Neural cell (in vitro differentiated cells): ENCODE results near the gene ALDH2. TPM values are rescaled to one million over a fixed set of nuclear protein-coding genes. Genes with fewer than 3 reads are reported as not detected.

Experiments used
- H2AFZ ChIP-seq: fragments of 200-600, 300-800 bp; sonication (generic), shearing (Covaris generic); 2 replicates; pipeline ENCODE4 v1.6.0; 2014; ENCODE audit warnings: low read depth, mild to moderate bottlenecking, antibody characterized with exemption, low read length, moderate library complexity
- H3F3A ChIP-seq: fragments of 200-600 bp; shearing (Covaris generic); 2 replicates; pipeline ENCODE4 v1.6.1; 2016; ENCODE audit warnings: mild to moderate bottlenecking, moderate library complexity, mixed read lengths, antibody characterized with exemption, low read length; ENCODE audit not compliant: insufficient read depth, poor library complexity, severe bottlenecking
- H3K27ac ChIP-seq: fragments of 200-600, 300-800 bp; sonication (generic), shearing (Covaris generic); 2 replicates; pipeline ENCODE4 v1.5.1; 2014; ENCODE audit warnings: mild to moderate bottlenecking, low read length, moderate library complexity
- H3K27me3 ChIP-seq: fragments of 300-800, 200-600 bp; sonication (generic), shearing (Covaris generic); 2 replicates; pipeline ENCODE4 v1.6.0; 2014; ENCODE audit warnings: mild to moderate bottlenecking, low read depth, low read length, moderate library complexity; ENCODE audit not compliant: insufficient read depth
- H3K36me3 ChIP-seq: fragments of 300-800, 200-600 bp; sonication (generic), shearing (Covaris generic); 2 replicates; pipeline ENCODE4 v1.5.1; 2014; ENCODE audit warnings: mild to moderate bottlenecking, antibody characterized with exemption, low read length, moderate library complexity; ENCODE audit not compliant: insufficient read depth
- H3K4me2 ChIP-seq: fragments of 300-800, 200-600 bp; sonication (generic), shearing (Covaris generic); 2 replicates; pipeline ENCODE4 v1.6.0; 2014; ENCODE audit warnings: mild to moderate bottlenecking, low read length
- H3K4me3 ChIP-seq: fragments of 300-800, 200-600 bp; sonication (generic), shearing (Covaris generic); 2 replicates; pipeline ENCODE4 v1.5.1; 2014; ENCODE audit warnings: mild to moderate bottlenecking, low read length, moderate library complexity
- H3K79me2 ChIP-seq: fragments of 200-600 bp; shearing (Covaris generic); replicated peaks from 2 replicates; pipeline ENCODE4 v1.6.0; 2014; ENCODE audit warnings: mild to moderate bottlenecking, low read length, moderate library complexity; ENCODE audit not compliant: insufficient read depth
- H3K9ac ChIP-seq: fragments of 300-800, 200-600 bp; sonication (generic), shearing (Covaris generic); 2 replicates; pipeline ENCODE4 v1.6.1; 2016; ENCODE audit warnings: mild to moderate bottlenecking, low read length, mixed read lengths
- H3K9me2 ChIP-seq: fragments of 200-600 bp; shearing (Covaris generic); 2 replicates; pipeline ENCODE4 v1.6.1; 2016; ENCODE audit warnings: mild to moderate bottlenecking, low read length, mixed read lengths; ENCODE audit not compliant: insufficient read depth
- H3K9me3 ChIP-seq: fragments of 200-600, 300-800 bp; sonication (generic), shearing (Covaris generic); 2 replicates; pipeline ENCODE4 v1.6.1; 2016; ENCODE audit warnings: mild to moderate bottlenecking, mixed run types, low read length, moderate library complexity, mixed read lengths
- H4K20me1 ChIP-seq: fragments of 200-600 bp; shearing (Covaris generic); 2 replicates; pipeline ENCODE4 v1.6.1; 2016; ENCODE audit warnings: mild to moderate bottlenecking, mixed run types; ENCODE audit not compliant: insufficient read depth
- EP300 ChIP-seq: fragments of 450-650 bp; conservative IDR thresholded peaks from 2 replicates; pipeline ENCODE4 v1.6.1; 2014; ENCODE audit warnings: antibody characterized with exemption, mild to moderate bottlenecking, moderate library complexity; ENCODE audit not compliant: poor library complexity, severe bottlenecking
- EZH2 ChIP-seq: fragments of 200-600, 300-800 bp; shearing (Covaris generic), sonication (generic); IDR thresholded peaks from 2 replicates; pipeline ENCODE4 v1.6.1; 2014; ENCODE audit warnings: antibody characterized with exemption, low read length, borderline replicate concordance, mild to moderate bottlenecking; ENCODE audit not compliant: insufficient read depth, poor library complexity, severe bottlenecking
- MXI1 ChIP-seq: fragments of 450-650 bp; conservative IDR thresholded peaks from 2 replicates; pipeline ENCODE4 v1.6.1; 2014; ENCODE audit warnings: antibody characterized with exemption, mild to moderate bottlenecking; ENCODE audit not compliant: poor library complexity, severe bottlenecking
- POLR2AphosphoS5 ChIP-seq: IDR thresholded peaks from 2 replicates; pipeline ENCODE4 v1.6.1; 2012
- RAD21 ChIP-seq: fragments of 450-650 bp; conservative IDR thresholded peaks from 2 replicates; pipeline ENCODE4 v1.6.1; 2014; ENCODE audit warnings: antibody characterized with exemption, mild to moderate bottlenecking, moderate library complexity
- SMC3 ChIP-seq: fragments of 450-650 bp; conservative IDR thresholded peaks from 2 replicates; pipeline ENCODE4 v1.6.1; 2014; ENCODE audit warnings: antibody characterized with exemption, mild to moderate bottlenecking, moderate library complexity; ENCODE audit not compliant: poor library complexity
- TAF1 ChIP-seq: IDR thresholded peaks from 2 replicates; pipeline ENCODE4 v1.6.1; 2012; ENCODE audit warnings: low read depth
- polyA plus RNA-seq: library from polyadenylated mRNA; depleted of rRNA; stranded (reverse); fragments of >200 nt; gene quantifications from 2 replicates; pipeline ENCODE4 v1.2.3, GENCODE V29; 2014
- TF ChIP-seq, protein P1 (sequence below): IDR thresholded peaks from 2 replicates; pipeline ENCODE4 v1.6.1; 2012; ENCODE audit warnings: borderline replicate concordance
- TF ChIP-seq, protein P2 (sequence below): fragments of 450-650 bp; IDR thresholded peaks from 2 replicates; pipeline ENCODE4 v1.5.1; 2014; ENCODE audit warnings: antibody characterized with exemption, mild to moderate bottlenecking, moderate library complexity; ENCODE audit not compliant: poor library complexity, severe bottlenecking

Gene ALDH2
- polyA plus RNA-seq, 1 donor from 2014 or later: 64.3 TPM

DNA sequence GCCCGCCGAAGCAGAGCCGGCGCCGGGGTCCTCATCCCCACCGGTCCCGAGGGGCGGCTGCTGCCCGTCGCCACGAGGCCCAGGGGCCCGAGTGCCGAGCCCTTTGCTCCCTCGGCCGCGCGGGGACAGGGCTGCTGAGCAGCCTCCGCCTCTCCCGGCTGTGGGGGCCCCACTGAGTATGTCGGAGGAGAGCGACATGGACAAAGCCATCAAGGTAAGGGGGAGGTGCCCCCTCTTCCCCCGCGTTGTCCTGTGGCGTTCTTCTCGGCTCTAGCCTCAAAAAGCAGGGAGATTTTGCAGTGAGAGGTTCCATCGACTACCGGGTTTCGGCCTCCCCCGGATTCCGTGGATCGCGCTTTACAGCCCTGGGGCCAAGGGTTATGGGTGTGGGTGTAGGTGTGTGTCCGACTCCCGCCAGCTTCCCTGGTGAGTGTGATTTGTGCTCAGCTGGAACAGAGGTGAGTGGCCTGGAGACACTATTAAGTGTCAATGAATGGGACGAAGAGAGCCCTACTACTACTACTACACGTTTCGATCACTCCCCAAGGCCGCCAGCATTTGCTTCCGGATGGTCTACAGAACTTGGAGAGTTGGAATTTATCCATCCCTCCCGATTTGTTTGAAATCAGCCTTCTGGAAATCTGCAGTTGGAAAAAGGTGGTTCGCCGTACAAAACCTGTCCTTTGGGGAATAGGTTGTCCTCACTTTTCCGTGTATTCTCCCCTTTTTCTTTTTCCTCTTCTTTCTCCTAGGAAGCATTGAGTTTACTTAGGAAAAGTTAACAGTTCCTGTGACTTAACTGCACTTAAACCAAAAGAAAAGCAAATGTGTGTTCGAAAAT lies 76.0 kb downstream of the ALDH2 start:
- Histone ChIP-seq H3K27ac (peak overlapping the region; percentile 95), H3K9me2 (no peaks in the 10 kb centered on the region), H2AFZ (peak overlapping the region; percentile 83), H3K9ac (peak overlapping the region; percentile 92), H3K36me3 (peaks cover 10% of the 10 kb centered on the region), H3K4me3 (peak overlapping the region; percentile 81), H3K4me2 (peak overlapping the region; percentile 38), H3K79me2 (peaks cover 65% of the 10 kb centered on the region), H3F3A (no peaks in the 10 kb centered on the region), H3K9me3 (no peaks in the 10 kb centered on the region), H3K27me3 (no peaks in the 10 kb centered on the region), H4K20me1 (no peaks in the 10 kb centered on the region)
- no peak for TF ChIP-seq EP300
- no peak for TF ChIP-seq POLR2AphosphoS5
- peak; percentile 28 for TF ChIP-seq TAF1

DNA sequence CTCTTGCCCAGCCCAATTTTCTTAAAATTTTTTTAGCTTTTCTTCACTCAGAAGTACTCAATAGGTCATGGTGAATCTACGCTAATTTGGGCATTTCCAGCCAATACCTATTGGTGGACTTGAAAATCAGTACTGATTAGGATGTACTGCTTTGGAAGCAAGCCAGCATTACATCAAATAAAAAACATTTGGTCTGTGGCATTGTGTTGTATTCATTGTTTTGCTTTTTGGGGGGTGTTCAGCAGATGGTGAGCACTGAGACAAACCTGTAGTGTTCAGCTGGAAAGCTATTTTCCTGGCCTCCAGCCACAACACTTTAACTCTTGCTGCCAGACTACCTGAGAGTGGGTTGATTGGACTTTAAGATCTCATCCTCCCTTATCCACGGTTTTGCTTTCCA lies 79.3 kb downstream of the ALDH2 start:
- Histone ChIP-seq H3K9me3 (peaks cover 4% of the 10 kb centered on the region), H3K36me3 (no peaks in the 10 kb centered on the region), H3K27ac (no peak overlapping the region), H3F3A (no peaks in the 10 kb centered on the region), H3K9ac (no peak overlapping the region), H3K9me2 (no peaks in the 10 kb centered on the region), H4K20me1 (no peaks in the 10 kb centered on the region), H3K79me2 (peaks cover 63% of the 10 kb centered on the region), H3K4me3 (no peak overlapping the region), H3K27me3 (no peaks in the 10 kb centered on the region), H3K4me2 (no peak overlapping the region), H2AFZ (no peak overlapping the region)
- TF ChIP-seq MXI1: no peak
- no peak for TF ChIP-seq TAF1
- TF ChIP-seq POLR2AphosphoS5: no peak
- no peak for TF ChIP-seq EP300
- TF ChIP-seq SMC3: no peak
- TF ChIP-seq EZH2: no peak
- TF ChIP-seq, protein P1, sequence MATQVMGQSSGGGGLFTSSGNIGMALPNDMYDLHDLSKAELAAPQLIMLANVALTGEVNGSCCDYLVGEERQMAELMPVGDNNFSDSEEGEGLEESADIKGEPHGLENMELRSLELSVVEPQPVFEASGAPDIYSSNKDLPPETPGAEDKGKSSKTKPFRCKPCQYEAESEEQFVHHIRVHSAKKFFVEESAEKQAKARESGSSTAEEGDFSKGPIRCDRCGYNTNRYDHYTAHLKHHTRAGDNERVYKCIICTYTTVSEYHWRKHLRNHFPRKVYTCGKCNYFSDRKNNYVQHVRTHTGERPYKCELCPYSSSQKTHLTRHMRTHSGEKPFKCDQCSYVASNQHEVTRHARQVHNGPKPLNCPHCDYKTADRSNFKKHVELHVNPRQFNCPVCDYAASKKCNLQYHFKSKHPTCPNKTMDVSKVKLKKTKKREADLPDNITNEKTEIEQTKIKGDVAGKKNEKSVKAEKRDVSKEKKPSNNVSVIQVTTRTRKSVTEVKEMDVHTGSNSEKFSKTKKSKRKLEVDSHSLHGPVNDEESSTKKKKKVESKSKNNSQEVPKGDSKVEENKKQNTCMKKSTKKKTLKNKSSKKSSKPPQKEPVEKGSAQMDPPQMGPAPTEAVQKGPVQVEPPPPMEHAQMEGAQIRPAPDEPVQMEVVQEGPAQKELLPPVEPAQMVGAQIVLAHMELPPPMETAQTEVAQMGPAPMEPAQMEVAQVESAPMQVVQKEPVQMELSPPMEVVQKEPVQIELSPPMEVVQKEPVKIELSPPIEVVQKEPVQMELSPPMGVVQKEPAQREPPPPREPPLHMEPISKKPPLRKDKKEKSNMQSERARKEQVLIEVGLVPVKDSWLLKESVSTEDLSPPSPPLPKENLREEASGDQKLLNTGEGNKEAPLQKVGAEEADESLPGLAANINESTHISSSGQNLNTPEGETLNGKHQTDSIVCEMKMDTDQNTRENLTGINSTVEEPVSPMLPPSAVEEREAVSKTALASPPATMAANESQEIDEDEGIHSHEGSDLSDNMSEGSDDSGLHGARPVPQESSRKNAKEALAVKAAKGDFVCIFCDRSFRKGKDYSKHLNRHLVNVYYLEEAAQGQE: no peak
- no peak for TF ChIP-seq RAD21
- TF ChIP-seq, protein P2, sequence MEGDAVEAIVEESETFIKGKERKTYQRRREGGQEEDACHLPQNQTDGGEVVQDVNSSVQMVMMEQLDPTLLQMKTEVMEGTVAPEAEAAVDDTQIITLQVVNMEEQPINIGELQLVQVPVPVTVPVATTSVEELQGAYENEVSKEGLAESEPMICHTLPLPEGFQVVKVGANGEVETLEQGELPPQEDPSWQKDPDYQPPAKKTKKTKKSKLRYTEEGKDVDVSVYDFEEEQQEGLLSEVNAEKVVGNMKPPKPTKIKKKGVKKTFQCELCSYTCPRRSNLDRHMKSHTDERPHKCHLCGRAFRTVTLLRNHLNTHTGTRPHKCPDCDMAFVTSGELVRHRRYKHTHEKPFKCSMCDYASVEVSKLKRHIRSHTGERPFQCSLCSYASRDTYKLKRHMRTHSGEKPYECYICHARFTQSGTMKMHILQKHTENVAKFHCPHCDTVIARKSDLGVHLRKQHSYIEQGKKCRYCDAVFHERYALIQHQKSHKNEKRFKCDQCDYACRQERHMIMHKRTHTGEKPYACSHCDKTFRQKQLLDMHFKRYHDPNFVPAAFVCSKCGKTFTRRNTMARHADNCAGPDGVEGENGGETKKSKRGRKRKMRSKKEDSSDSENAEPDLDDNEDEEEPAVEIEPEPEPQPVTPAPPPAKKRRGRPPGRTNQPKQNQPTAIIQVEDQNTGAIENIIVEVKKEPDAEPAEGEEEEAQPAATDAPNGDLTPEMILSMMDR: no peak
